H1 (cell line): Measurements from ENCODE around the gene CLEC14A. TPM values are rescaled to one million over a fixed set of nuclear protein-coding genes. Genes with fewer than 3 reads are reported as not detected.
A peak's percentile ranks its signal among the peaks of the same experiment; 100 is the strongest.

Experiments used
- CBX5 ChIP-seq: fragments of 300-800, 300-1000 bp; sonication (generic); IDR thresholded peaks from 2 replicates; pipeline ENCODE4 v1.7.1; 2016; ENCODE audit warnings: antibody characterized with exemption, low read length, low read depth
- CHD1 ChIP-seq: IDR thresholded peaks from 2 replicates; pipeline ENCODE4 v1.6.1; 2012; ENCODE audit warnings: low read depth, low read length, improper control_type of control experiment
- CREB1 ChIP-seq: IDR thresholded peaks from 2 replicates; pipeline ENCODE4 v1.6.1; 2012; ENCODE audit warnings: inconsistent platforms
- EZH2 ChIP-seq: fragments of 200-600 bp; sonication (generic); IDR thresholded peaks from 2 replicates; pipeline ENCODE4 v1.7.1; 2012; ENCODE audit warnings: low read depth, mild to moderate bottlenecking, moderate library complexity, low read length, inconsistent platforms; ENCODE audit not compliant: severe bottlenecking
- JUND ChIP-seq: IDR thresholded peaks from 2 replicates; pipeline ENCODE4 v1.6.1; 2011; ENCODE audit warnings: mild to moderate bottlenecking, improper control_type of control experiment, low read length
- KDM4A ChIP-seq: IDR thresholded peaks from one replicate; pipeline ENCODE4 v1.7.1; 2012; ENCODE audit warnings: low read depth, mild to moderate bottlenecking, moderate library complexity, low read length, inconsistent platforms; ENCODE audit not compliant: severe bottlenecking
- NANOG ChIP-seq: IDR thresholded peaks from 2 replicates; pipeline ENCODE4 v1.6.1; 2011; ENCODE audit warnings: low read length, low read depth, mild to moderate bottlenecking, inconsistent platforms; ENCODE audit not compliant: insufficient read depth, poor library complexity, severe bottlenecking
- RBBP5 ChIP-seq: IDR thresholded peaks from 2 replicates; pipeline ENCODE4 v1.7.1; 2012; ENCODE audit warnings: low read depth, mild to moderate bottlenecking, inconsistent platforms, low read length, moderate library complexity, borderline replicate concordance
- SIN3A ChIP-seq, 2 experiments: IDR thresholded peaks in 1 of 2; conservative IDR thresholded peaks in 1 of 2; 2 replicates each; pipeline ENCODE4 v1.6.1; 2011 to 2012; ENCODE audit warnings: low read length in 2 of 2, improper control_type of control experiment in 1 of 2, low read depth in 1 of 2, mild to moderate bottlenecking in 1 of 2
- SUZ12 ChIP-seq: fragments of 200-600 bp; sonication (generic); IDR thresholded peaks from 2 replicates; pipeline ENCODE4 v1.6.1; 2012; ENCODE audit warnings: mild to moderate bottlenecking, inconsistent platforms, low read length, moderate library complexity, mixed read lengths
- TAF7 ChIP-seq: optimal IDR thresholded peaks from 2 replicates; pipeline ENCODE3; 2011; ENCODE audit warnings: low read depth, mild to moderate bottlenecking, inconsistent platforms, low read length, moderate library complexity, borderline replicate concordance
- polyA plus RNA-seq, 7 experiments: library from polyadenylated mRNA; depleted of rRNA in 3 of 7; stranded (reverse) in 5 of 7; unstranded in 2 of 7; fragments of >200 nt in 5 of 7; fragments of 200-250 nt in 2 of 7; gene quantifications; 1 replicate in 5 of 7; 2 replicates in 1 of 7; 4 replicates in 1 of 7; pipeline versions ENCODE4 v1.2.1 to v1.2.3, GENCODE V29; 2011 to 2013; ENCODE audit warnings: missing spikeins in 2 of 7, mixed read lengths in 2 of 7
- total RNA-seq: library from RNA; stranded (reverse); fragmentation: NEBNext Ultra II Directional; extraction: Animal tissue kit (Norgen Biotek cat#: 25700); gene quantifications from 2 replicates; pipeline ENCODE4 v1.2.1, GENCODE V29; 2021
- TF ChIP-seq, protein P1 (sequence below): IDR thresholded peaks from 2 replicates; pipeline ENCODE4 v1.6.1; 2012; ENCODE audit warnings: inconsistent platforms

Gene CLEC14A
- total and polyA plus RNA-seq, 2 of the 8 experiments (the other 6 are each of a cell fraction or from before 2014, with no cell fraction given): 0.09 to 0.13 TPM

GRCh38 chr14:38255673-38256532 is at the start of gene CLEC14A (continued):
- TF ChIP-seq SUZ12 (peak; percentile 90; the same call in 1 of the 2 replicates), TAF7 (no peak), EZH2 (peak; percentile 72), NANOG (no peak), CREB1 (no peak), CBX5 (no peak), RBBP5 (no peak), KDM4A (peak; percentile 61), CHD1 (no peak), SIN3A (conservative IDR thresholded peaks at IDR 0.05 in 1 of 2, IDR thresholded peaks at IDR 0.05 in 1 of 2; ENCODE audit: low read depth in 1 of 2, low read length in 2 of 2) (no peak), JUND (no peak)
- TF ChIP-seq, protein P1, sequence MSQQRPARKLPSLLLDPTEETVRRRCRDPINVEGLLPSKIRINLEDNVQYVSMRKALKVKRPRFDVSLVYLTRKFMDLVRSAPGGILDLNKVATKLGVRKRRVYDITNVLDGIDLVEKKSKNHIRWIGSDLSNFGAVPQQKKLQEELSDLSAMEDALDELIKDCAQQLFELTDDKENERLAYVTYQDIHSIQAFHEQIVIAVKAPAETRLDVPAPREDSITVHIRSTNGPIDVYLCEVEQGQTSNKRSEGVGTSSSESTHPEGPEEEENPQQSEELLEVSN: peak; percentile 29; the same call in 1 of the 2 replicates
